H9 (cell line): ENCODE data around the gene UNC119. TPM values are rescaled to one million over a fixed set of nuclear protein-coding genes. Genes with fewer than 3 reads are reported as not detected.

Experiments
- DNase-seq: peaks from one replicate; pipeline ENCODE4 v3.0.0-alpha.2; 2017
- H2AFZ ChIP-seq: one replicate; pipeline ENCODE4 v1.6.1; 2013; ENCODE audit warnings: mild to moderate bottlenecking, low read length, control low read depth, moderate library complexity
- H2AK5ac ChIP-seq: 2 replicates; pipeline ENCODE4 v1.6.1; 2013; ENCODE audit warnings: low read length, control low read depth, mixed read lengths; ENCODE audit not compliant: insufficient read length
- H2BK120ac ChIP-seq: one replicate; pipeline ENCODE4 v1.6.1; 2013; ENCODE audit warnings: low read depth, mild to moderate bottlenecking, low read length, control low read depth, inconsistent platforms; ENCODE audit not compliant: poor library complexity, severe bottlenecking
- H2BK12ac ChIP-seq: 2 replicates; pipeline ENCODE4 v1.6.1; 2013; ENCODE audit warnings: low read length, control low read depth, mixed read lengths, low read depth; ENCODE audit not compliant: insufficient read length
- H2BK15ac ChIP-seq: 2 replicates; pipeline ENCODE4 v1.6.1; 2013; ENCODE audit warnings: low read depth, low read length, control low read depth
- H2BK20ac ChIP-seq: one replicate; pipeline ENCODE4 v1.6.1; 2013; ENCODE audit warnings: low read depth, mild to moderate bottlenecking, low read length, control low read depth, inconsistent platforms; ENCODE audit not compliant: poor library complexity, severe bottlenecking
- H2BK5ac ChIP-seq: 2 replicates; pipeline ENCODE4 v1.6.1; 2013; ENCODE audit warnings: low read length, control low read depth, mixed read lengths; ENCODE audit not compliant: insufficient read length
- H3K14ac ChIP-seq: 2 replicates; pipeline ENCODE4 v1.6.1; 2013; ENCODE audit warnings: low read length, control low read depth; ENCODE audit not compliant: insufficient read depth
- H3K18ac ChIP-seq: 2 replicates; pipeline ENCODE4 v1.6.1; 2013; ENCODE audit warnings: low read depth, mild to moderate bottlenecking, mixed read lengths, low read length, control low read depth; ENCODE audit not compliant: insufficient read length
- H3K23ac ChIP-seq: 2 replicates; pipeline ENCODE4 v1.6.1; 2013; ENCODE audit warnings: low read length, control low read depth, mixed read lengths, low read depth; ENCODE audit not compliant: insufficient read length
- H3K23me2 ChIP-seq: 2 replicates; pipeline ENCODE4 v1.6.1; 2013; ENCODE audit warnings: low read depth, mild to moderate bottlenecking, mixed read lengths, low read length, control low read depth; ENCODE audit not compliant: insufficient read length, poor library complexity, severe bottlenecking
- H3K27ac ChIP-seq: 2 replicates; pipeline ENCODE4 v1.5.1; 2013; ENCODE audit warnings: low read length, control low read depth, mixed read lengths, low read depth; ENCODE audit not compliant: insufficient read length
- H3K27me3 ChIP-seq: 2 replicates; pipeline ENCODE4 v1.6.1; 2013; ENCODE audit warnings: low read length, control low read depth, inconsistent platforms; ENCODE audit not compliant: insufficient read depth
- H3K4ac ChIP-seq: 2 replicates; pipeline ENCODE4 v1.6.1; 2013; ENCODE audit warnings: low read depth, mild to moderate bottlenecking, control low read depth, inconsistent platforms, low read length, moderate library complexity
- H3K4me1 ChIP-seq: 2 replicates; pipeline ENCODE4 v1.6.1; 2013; ENCODE audit warnings: low read length, control low read depth, inconsistent platforms; ENCODE audit not compliant: insufficient read depth
- H3K4me2 ChIP-seq: 2 replicates; pipeline ENCODE4 v1.6.1; 2013; ENCODE audit warnings: low read length, control low read depth, mixed read lengths; ENCODE audit not compliant: insufficient read length, insufficient read depth
- H3K56ac ChIP-seq: 2 replicates; pipeline ENCODE4 v1.6.1; 2013; ENCODE audit warnings: low read depth, mild to moderate bottlenecking, mixed read lengths, low read length, control low read depth; ENCODE audit not compliant: insufficient read length
- H3K79me1 ChIP-seq: 2 replicates; pipeline ENCODE4 v1.6.1; 2013; ENCODE audit warnings: low read depth, mild to moderate bottlenecking, moderate library complexity, low read length, control low read depth, inconsistent platforms; ENCODE audit not compliant: insufficient read depth, poor library complexity, severe bottlenecking
- H3K79me2 ChIP-seq: 2 replicates; pipeline ENCODE4 v1.6.1; 2013; ENCODE audit warnings: low read length, control low read depth, inconsistent platforms; ENCODE audit not compliant: insufficient read depth
- H3K9ac ChIP-seq: 2 replicates; pipeline ENCODE4 v1.6.1; 2013; ENCODE audit warnings: low read length, control low read depth, mixed read lengths; ENCODE audit not compliant: insufficient read length; ENCODE audit errors: extremely low read depth
- H3K9me3 ChIP-seq: one replicate; pipeline ENCODE4 v1.6.1; 2013; ENCODE audit warnings: low read depth, low read length, inconsistent platforms; ENCODE audit not compliant: control insufficient read depth
- H3T11ph ChIP-seq: one replicate; pipeline ENCODE4 v1.6.1; 2013; ENCODE audit warnings: mild to moderate bottlenecking, low read length, control low read depth, inconsistent platforms
- H4K20me1 ChIP-seq: one replicate; pipeline ENCODE4 v1.6.1; 2013; ENCODE audit not compliant: control insufficient read depth, insufficient read length, insufficient read depth
- H4K5ac ChIP-seq: 2 replicates; pipeline ENCODE4 v1.6.1; 2013; ENCODE audit warnings: low read depth, mild to moderate bottlenecking, mixed read lengths, low read length, control low read depth; ENCODE audit not compliant: insufficient read length
- H4K8ac ChIP-seq: replicated peaks from 2 replicates; pipeline ENCODE4 v1.6.1; 2013; ENCODE audit warnings: low read length, control low read depth, mixed read lengths, low read depth; ENCODE audit not compliant: insufficient read length
- H4K91ac ChIP-seq: 2 replicates; pipeline ENCODE4 v1.6.1; 2013; ENCODE audit warnings: low read depth, mild to moderate bottlenecking, moderate library complexity, mixed read lengths, low read length, control low read depth; ENCODE audit not compliant: insufficient read length
- H3K27ac Mint-ChIP-seq, 3 experiments: 2 replicates in 2 of 3; 3 replicates in 1 of 3; pipeline ENCODE4 v1.8.0; 2020 to 2021; ENCODE audit warnings: mixed read lengths in 3 of 3, mild to moderate bottlenecking in 1 of 3, moderate library complexity in 1 of 3
- H3K27me3 Mint-ChIP-seq: 2 replicates; pipeline ENCODE4 v1.8.0; 2021; ENCODE audit warnings: low read depth, mild to moderate bottlenecking, moderate library complexity, mixed read lengths
- H3K36me3 Mint-ChIP-seq, 3 experiments: 2 replicates in 2 of 3; 3 replicates in 1 of 3; pipeline ENCODE4 v1.8.0; 2020 to 2021; ENCODE audit warnings: low read depth in 3 of 3, mixed read lengths in 3 of 3; ENCODE audit not compliant: insufficient read depth in 1 of 3
- H3K4me1 Mint-ChIP-seq, 2 experiments: 2 replicates each; pipeline ENCODE4 v1.8.0; 2020; ENCODE audit warnings: mixed read lengths in 2 of 2
- H3K4me3 Mint-ChIP-seq, 2 experiments: 2 replicates in 1 of 2; 3 replicates in 1 of 2; pipeline ENCODE4 v1.8.0; 2020 to 2021; ENCODE audit warnings: mild to moderate bottlenecking in 2 of 2, mixed read lengths in 2 of 2, moderate library complexity in 1 of 2
- H3K9me3 Mint-ChIP-seq, 2 experiments: 2 replicates in 1 of 2; 3 replicates in 1 of 2; pipeline ENCODE4 v1.8.0; 2020; ENCODE audit warnings: mild to moderate bottlenecking in 2 of 2, mixed read lengths in 2 of 2, moderate library complexity in 1 of 2
- CTCF ChIP-seq: fragments of 200-600 bp; sonication (generic); conservative IDR thresholded peaks from 3 replicates; pipeline ENCODE4 v1.8.0; 2021; ENCODE audit warnings: antibody characterized with exemption, mild to moderate bottlenecking
- WGBS: extraction: QIAGEN DNeasy Blood & Tissue Kit; methylation state at CpG from one replicate; pipeline ENCODE4 v1.1.7; 2013; ENCODE audit warnings: missing lambda C conversion rate, low lambda C conversion rate, mixed read lengths; ENCODE audit not compliant: insufficient read length; ENCODE audit errors: extremely low coverage; 5-methylcytosine and 5-hydroxymethylcytosine counted together
- total RNA-seq: library from RNA; stranded (reverse); gene quantifications from 2 replicates; pipeline ENCODE4 v1.2.1, GENCODE V29; 2021

The UNC119 gene
- total RNA-seq, 1 experiment from 2014 or later = 36.9 TPM

- H3K36me3 Mint-ChIP-seq = no peaks in the 10 kb centered on the region
- no peaks in the 10 kb centered on the region for H4K20me1 ChIP-seq
Measured at GRCh38 chr17:28511858-28512461, 40.5 kb downstream of the UNC119 start.

More at GRCh38 chr17:28511858-28512461, 40.5 kb downstream of the UNC119 start:
- H3K4me1 Mint-ChIP-seq = peaks cover 5 to 18% of the 10 kb centered on the region in 2 experiments; a peak in 2 of 4 replicates
- Histone ChIP-seq H3K23me2 (no peaks in the 10 kb centered on the region), H3K56ac (no peak overlapping the region), H3K14ac (no peak overlapping the region), H3K79me1 (no peaks in the 10 kb centered on the region), H4K91ac (no peak overlapping the region), H3K9ac (no peak overlapping the region), H4K8ac (no peak overlapping the region), H2BK5ac (no peak overlapping the region), H3T11ph (no peak overlapping the region), H3K27me3 (no peaks in the 10 kb centered on the region), H3K79me2 (no peaks in the 10 kb centered on the region), H2AK5ac (no peak overlapping the region), H3K18ac (no peak overlapping the region), H3K4me2 (no peak overlapping the region), H2BK20ac (no peak overlapping the region), H3K23ac (no peak overlapping the region), H4K5ac (no peak overlapping the region), H2AFZ (no peak overlapping the region), H3K9me3 (no peaks in the 10 kb centered on the region), H2BK12ac (no peak overlapping the region), H3K4ac (no peak overlapping the region), H3K27ac (no peak overlapping the region), H2BK15ac (no peak overlapping the region), H3K4me1 (no peaks in the 10 kb centered on the region; the same call in 1 of the 2 replicates), H2BK120ac (no peak overlapping the region)
- peaks cover 2 to 5% of the 10 kb centered on the region in 2 experiments; a peak in 1 of 5 replicates for H3K9me3 Mint-ChIP-seq
- no CpG with 5 or more reads among the region's 3 CpGs for WGBS
- no peak overlapping the region for H3K27ac Mint-ChIP-seq
- H3K27me3 Mint-ChIP-seq = peaks cover 36% of the 10 kb centered on the region
- TF ChIP-seq CTCF = no peak
- no peak for DNase-seq
- H3K4me3 Mint-ChIP-seq = no peak overlapping the region
